HG02885 (cell line): Measurements from ENCODE around the gene LOXHD1.

Source experiments
- ATAC-seq: cut with Tn5 transposase; IDR thresholded peaks from one replicate; pipeline ENCODE4 v1.9.1; 2021; ENCODE audit warnings: mild to moderate bottlenecking; ENCODE audit not compliant: unreplicated experiment, poor library complexity

The LOXHD1 gene

DNA sequence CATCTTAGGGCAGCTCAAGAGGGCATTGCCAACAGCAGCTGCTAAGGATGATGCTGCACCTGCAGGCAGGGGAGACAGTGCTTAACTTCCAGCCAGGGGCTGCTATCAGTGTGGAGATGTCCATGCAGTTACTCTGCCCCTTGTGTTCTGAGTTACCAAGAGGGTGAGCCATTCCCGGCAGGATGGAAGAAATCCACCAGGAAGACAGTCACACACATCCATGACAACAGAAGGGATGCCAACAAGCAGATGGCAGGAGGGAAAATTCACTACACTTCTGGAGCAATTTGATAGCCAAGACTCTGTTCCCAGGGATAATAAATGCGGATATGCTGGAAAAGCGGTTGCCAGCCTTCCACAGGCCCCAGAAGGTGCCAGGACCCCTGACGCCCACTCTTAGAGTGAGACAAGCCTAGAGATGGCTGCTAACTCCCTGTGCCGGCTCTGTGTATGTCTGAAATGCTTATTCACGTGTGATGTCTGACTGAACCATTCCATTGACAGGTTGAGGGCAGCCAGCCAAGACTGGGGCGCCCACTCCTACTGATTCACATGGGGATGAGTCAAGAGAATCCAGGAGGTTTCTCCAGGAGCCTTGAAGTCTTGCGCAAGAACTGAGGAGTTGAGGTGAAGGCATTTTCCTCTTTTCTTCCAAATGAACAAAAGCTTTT, 24.5 kb downstream of the LOXHD1 start:
- ATAC-seq, result no peak

DNA sequence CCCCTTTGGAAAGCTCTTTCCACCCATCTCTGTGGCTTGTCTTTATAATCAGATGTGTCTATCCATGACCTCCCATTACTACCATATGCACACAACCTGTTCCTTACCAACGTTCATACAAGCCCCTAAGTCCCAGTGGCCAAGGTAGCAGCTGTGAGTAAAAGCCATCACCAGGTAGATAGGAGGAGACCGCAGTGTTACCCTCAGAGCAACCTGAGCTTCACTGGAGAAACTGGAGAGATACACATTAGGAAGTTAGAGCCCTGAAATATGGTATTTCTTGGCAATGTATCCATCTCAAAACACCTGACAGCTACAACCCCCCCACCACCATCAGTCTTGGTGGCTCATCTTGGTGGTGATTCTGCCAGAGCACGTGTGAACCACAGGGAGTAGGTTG, 26.0 kb downstream of the LOXHD1 start:
- ATAC-seq, result no peak

DNA sequence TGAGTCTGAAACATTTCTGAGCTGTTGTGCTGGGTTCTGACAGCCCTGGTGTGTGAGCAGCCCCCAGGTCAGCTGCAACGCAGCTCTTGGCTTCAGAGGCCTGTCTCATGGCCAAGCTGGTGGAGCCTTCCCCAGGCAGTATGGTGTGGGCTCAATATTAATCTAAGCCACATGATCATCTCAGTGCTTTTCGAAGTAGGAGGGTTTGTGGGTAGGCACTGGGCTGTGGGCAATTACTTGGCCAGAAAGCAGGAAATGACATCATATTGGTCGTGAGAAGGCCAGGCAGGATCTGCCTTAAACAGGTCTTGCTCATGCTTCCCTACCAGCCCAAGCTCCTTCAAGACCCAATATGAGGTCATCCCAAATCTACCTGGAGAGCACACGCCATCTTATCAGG, 26.9 kb downstream of the LOXHD1 start:
- ATAC-seq, result no peak

DNA sequence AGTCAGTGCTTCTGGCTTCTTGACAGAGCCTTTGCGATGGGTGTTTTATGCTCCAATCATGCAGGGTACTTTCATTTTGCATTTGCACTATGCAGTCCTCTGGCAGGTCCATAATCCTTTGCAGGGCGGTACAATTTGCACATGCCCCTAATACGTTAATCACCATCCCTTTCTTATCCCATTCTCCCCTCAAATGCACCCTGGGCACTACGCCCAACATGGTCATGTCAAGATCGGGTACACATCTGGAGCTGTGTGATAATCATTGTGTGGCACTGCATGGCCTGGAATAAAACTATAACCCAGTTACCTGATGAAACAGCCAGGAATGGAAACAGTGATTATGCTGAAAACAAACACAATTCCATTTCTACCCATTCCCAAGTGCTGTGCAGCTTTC, 27.7 kb downstream of the LOXHD1 start:
- ATAC-seq, result no peak

DNA sequence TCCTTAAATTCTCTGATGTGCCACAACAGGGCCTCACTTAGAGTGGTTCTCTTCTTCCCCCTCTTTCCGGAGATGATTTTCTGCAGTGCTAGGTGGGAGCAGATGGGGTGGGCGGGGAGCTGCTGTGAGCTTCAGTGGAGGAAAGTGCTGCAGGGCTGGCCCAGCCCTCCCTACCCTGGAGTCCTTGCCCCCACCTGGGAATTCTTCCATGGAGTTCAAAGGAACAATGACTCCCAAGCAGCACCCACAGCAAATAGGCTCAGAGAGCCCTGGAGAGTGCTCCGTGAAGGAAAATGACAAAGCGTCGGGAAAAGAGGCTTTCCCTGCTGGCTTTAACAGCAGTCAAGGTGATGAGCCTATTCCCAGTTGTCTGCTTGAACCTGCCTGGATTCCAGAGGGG, 28.8 kb downstream of the LOXHD1 start:
- ATAC-seq, result no peak

DNA sequence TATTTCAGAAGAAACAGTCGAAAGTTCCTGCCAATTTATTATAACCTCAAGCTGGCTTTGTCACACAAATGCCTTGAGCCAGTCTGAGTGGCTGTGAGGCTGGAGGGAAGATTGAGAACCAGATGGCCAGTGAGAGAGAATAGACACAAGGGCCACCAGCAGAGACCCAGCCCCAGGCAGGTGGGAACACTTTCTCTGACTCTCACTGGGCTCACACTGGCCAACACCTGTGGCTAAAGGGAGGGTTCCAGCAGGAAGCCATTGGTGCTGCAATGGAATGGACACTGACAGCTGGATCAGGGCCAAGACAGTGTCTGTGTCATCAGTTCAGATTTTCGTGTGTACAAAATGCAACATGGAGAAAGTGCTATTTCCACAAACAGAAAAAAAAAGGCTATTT, 29.9 kb downstream of the LOXHD1 start:
- ATAC-seq, result no peak

DNA sequence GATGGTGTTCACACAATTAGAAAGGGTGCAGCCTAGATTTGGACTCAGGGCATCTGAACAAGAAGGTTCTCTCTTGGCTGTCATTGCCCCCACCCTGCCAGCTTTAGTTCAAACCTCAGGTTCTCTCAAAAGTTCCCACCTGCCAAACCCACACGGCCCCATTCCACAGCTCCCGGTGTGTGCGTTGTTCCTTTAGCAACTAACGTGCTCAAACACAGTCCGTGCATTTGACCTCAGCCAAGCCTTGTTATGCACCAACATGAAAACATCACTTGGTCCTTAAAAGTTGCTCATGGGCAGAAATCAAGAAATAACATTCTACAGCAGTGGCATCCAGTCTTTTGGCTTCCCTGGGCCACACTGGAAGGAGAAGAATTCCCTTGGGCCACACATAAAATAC, 32.0 kb downstream of the LOXHD1 start:
- ATAC-seq, result no peak

DNA sequence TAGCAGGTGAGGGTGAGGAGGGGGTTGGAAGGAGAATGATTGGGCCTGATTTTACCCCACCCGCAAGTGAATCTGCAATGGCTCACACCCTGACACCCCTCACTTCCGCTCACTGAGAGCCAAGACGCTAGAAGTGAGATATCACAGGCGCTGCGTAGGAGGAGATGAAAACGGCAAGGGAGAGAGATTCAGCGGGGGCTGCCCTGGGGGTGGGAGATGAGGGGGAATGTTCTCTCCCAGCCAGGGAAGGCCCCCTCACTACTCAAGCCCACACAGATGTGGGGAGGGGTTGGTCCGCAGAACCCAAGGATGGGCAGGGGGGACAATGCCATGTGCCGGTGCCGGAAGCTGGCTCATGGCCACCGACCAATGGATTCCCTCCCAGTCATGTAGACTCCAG, 32.9 kb downstream of the LOXHD1 start:
- no peak for ATAC-seq

DNA sequence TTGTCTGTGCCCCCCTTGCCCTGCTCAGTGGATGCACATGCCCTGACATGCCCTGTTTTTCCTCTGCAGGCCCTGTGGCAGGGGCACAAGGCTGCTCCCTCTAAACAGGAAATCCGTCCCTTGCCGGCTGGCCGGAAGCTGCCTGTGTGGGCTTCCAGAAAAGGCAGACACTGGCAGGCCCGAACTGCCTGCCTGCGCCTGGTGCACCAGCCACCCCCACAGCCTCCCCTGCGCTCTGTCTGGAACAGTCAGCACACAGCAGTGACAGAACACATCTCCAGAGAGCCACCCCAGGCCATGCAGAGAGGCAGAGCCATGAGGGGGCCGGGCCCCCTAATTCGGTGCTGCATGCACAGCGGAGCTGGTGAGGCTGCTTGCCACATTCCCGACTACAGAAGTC, 33.5 kb downstream of the LOXHD1 start:
- no peak for ATAC-seq

DNA sequence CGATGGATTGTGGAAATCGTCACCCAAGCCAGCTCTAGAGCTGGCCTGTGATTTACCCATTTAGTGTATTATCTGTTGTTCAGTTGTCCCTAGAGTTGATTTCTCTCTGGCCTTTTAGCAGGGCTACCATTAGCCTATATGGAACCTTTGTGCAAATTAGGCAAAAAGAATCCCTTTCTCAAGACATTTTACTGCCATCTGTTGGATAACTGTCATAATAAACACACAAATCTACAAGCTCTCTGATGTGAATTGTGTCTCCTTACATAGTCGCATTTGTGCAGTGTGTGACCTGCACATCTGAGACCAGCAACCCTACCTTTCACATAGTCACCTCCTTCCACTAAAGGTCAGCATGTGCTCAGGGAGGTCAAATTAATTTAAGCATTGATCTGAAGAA, 34.0 kb downstream of the LOXHD1 start:
- ATAC-seq, result no peak

DNA sequence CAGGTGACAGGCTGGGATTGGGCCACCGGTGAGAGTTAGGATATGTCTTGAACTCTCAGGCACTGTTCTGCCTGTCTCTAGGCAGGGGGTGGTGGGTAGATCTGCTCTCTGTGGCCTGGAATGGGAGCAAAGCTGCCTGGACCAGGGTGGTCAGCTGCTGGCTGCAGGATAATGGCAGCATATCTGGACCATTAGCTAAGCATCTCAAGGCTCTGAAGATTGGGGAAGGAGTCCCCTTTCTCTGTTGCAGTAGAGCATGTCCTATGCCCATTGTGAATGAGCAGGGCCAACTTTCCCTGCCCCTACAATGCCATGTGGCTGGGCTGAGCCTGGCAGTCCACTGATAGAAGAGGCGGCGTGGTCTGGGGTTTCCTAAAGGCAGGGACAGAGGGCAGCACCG, 34.6 kb downstream of the LOXHD1 start:
- no peak for ATAC-seq

DNA sequence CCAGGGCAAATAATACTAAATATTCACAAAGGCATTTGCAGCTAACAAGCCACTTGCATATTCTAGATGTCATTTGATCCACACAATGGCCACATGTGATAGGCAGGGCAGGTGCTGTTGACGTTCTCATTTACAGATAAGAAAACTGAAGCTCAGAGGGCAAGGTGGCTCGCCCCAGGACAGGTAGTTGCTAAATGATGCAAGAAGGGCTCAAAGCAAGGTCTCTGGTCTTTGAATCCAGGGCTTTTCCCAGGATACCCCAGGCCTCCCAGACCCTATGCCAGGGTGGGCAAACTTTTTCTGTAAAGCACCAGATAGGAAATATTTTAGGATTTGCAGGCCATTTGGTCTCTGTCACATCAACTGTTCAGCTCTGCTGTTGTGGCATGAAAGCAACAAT, 35.1 kb downstream of the LOXHD1 start:
- no peak for ATAC-seq

DNA sequence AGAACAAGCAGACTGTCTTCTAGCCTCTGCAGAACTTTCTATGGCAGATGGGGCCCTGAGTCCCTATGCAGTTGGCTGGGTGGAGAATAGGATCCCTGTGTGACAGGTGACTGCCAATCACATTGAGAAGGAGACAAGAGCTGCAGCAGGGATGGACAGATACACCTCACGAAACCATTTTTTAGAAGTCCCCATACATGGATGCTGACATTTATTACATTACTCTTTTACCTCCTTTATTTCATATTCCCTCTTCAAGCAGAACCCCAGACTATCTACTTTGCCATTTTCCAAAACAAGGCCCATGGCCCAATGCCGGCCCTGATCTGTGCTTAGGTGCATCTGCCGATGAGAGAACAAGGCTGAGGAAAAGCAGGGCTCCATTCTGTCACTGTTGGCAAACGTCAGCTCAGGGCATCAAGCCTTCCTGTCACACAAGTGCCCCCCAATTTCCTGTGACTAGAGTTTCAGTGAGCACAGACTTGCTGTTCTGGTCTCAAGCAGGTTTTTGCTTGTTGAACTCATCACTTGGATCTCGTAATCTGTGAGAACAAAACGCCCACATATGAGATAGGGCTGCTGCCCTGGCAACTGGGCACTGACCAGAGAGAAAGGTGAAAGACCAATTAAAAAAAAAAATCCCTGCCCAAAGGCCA, 35.8 kb downstream of the LOXHD1 start:
- ATAC-seq, result no peak

DNA sequence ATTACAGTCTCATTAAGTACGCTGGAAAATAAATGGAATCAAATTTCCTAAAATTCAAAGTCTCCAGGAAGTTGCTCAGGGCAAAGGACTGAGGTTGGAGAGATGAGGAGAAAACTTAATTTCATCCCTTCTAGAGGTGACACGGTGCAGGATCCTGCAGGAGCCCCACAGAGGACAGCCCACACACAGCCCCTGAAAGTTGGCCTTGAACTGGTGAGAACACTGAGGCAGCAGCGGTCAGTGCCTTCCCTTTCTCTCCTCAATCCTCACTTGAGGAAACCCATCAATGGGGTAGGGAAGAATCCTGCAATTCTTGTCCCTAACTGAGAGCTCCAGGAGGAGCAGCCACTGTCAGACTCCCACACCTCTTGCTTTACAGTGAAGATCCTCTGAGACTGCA, 37.5 kb downstream of the LOXHD1 start:
- ATAC-seq, result no peak

DNA sequence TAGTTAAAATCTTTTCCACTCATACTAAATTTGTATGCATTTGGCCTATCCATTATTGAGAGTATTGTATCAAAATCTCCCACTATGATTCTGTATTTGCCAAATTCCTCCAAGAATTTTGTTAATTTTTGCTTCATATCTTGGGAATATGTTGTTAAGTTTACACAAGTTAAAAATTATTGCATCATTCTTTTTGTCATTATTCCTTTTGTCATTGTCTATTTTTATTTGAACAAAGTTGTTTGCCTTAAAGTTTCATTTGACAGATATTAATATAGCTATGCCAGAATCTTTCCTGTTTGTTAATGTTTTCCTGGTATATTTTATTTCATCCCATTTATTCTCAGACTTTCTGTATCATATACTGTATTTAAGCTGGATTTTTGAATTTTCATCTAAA, 41.3 kb downstream of the LOXHD1 start:
- ATAC-seq, result no peak

DNA sequence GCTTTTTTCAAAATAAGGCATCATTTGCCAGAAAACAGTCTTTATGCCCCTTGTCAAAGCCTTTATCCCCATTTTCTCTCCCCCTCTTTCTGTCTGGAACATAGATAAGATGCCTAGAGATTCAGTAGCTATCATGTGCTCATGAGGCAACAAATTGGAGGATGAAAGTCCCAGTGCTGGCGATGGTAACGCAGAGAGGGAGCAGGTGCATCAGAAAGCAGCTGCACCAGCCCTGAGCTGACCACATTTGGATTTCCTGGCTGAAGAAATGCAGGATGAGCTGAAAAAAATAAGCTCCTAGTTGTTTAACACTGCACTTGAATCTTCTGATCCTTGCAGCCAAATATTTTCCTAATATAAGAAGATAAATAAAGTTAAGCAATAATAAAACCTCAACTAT, 48.0 kb downstream of the LOXHD1 start:
- ATAC-seq, result no peak

DNA sequence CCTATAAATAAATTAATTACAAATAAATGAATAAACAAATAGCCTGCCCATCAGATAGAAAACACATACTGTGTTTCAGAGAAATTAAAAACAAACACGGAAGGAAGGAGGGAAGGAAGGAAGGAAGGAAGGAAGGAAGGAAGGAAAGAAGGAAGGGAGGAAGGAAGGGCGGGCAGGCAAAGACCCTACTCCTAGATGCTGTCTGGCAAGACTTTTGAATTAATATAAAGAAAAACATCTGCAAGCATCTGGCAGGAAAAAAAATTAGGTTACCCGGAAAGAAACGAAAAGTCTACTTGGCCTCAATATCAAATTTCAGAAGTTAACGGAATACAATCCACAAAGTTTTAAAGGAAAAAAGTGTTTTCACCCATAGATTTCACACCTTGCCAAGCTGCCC, 49.1 kb downstream of the LOXHD1 start:
- ATAC-seq, result no peak

DNA sequence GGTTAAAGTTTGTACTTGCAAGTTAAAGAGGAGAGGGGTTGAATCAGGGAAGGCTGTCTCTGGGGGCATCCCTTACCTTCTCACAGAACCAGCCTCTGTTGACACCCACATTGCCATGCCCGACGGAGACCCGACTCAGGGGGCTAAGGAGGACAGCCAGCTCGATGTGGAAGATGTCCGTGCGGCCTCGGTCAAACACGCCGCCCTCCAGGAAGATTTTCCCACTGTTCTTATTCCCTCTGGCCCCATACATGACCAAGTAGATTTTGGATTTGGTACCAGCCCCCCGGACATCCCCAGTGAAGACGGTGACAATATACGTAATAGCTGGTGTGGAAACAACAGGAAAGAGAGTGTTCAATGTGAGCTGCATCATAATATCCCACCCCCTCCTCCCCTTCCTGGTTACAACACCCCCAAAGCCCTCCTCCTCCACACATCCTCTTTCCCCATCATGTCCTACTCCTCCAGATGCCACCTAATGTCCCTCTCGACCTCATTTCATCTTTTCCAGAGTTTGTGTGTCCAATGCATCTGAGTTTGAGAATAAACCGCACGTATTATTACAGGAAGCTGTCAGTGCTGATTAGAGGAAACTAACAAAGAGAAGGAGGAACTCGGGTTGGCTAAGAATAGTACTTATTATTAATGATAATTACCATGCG, 55.7 kb downstream of the LOXHD1 start:
- no peak for ATAC-seq

DNA sequence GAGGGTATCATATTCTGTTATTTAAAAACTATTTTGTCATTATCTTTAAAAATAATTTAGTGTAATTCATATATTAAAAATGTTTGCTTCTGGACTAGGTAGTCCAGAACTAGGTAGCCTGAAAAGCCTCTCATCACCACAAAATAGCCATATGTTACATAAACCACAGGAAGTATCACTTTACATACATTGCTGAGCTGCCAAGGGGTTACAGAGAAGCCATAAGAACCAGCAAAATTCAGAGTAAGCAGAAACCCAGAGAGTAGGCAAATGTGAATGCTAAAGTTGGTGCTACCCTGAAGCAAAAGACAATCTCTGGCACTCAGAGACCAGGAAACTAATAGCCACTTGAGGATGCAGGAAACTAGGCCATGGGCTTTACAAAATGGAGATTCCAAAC, 60.9 kb downstream of the LOXHD1 start:
- no peak for ATAC-seq

DNA sequence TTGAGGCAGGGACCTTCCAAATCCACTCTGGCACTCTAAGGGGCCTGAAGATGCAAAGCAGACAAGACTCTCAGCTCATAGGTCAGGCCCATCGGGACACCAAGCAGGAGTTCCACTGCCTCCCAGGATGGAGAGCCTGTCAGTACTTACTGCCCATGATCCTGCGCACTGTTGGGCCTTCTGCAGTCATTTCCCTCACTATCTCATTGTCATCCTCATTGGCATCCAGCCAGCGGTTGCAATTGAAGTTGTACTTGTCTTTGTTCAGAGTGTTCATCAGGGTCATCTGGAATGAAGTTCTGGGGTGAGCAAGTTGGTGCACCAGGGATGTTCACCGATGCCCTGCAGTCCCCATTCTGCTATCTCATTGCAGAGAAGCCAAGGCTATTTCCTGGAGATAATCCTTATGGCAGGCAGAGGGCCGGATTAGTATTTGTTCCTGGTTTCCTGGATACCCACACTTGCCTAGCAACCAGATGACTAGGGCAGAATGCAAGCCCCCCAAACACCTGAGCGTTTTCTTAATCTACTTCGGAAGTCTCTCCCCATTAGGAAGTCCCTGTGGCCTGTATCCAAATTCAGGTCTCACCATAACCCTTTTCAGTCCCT, 65.1 kb downstream of the LOXHD1 start:
- no peak for ATAC-seq

DNA sequence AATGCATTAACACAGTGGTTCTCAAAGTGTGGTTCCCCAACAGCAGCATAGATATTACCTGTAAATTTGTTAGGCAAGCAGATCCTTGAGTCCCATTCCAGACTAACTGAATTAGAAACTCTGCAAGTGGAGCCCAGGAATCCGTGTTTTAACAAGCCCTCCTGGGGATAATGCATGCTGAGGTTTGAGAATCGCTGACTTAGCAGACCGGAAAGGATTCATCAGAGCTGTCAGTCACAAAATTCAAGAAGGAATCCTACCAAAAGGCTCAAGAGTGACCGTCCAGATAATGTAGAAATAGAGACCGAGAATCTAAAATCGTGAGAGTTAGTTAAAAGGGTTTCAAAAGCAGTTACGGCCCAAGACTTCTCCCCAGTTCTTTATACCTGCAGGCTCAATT, 66.9 kb downstream of the LOXHD1 start:
- ATAC-seq, result no peak
